A549 (cell line): Measurements from ENCODE around the gene NLRP1.

Experiments used
- USF2 ChIP-seq: fragments of 450-650 bp; IDR thresholded peaks from 2 replicates; pipeline ENCODE4 v1.6.1; 2014; ENCODE audit warnings: antibody characterized with exemption
- ZFP36 ChIP-seq: fragments of 450-650 bp; IDR thresholded peaks from 2 replicates; pipeline ENCODE4 v1.6.1; 2014; ENCODE audit warnings: borderline replicate concordance; ENCODE audit not compliant: partially characterized antibody

- TF ChIP-seq ZFP36 (no peak), USF2 (no peak)
Observed at GRCh38 chr17:5557485-5557884, 26.8 kb downstream of the NLRP1 start.
